GM21360 (cell line): ENCODE results near the gene HNRNPA1.
"Not testable (repeated sequence)": the region's sequence is repeated elsewhere in the genome, so short reads cannot be mapped to it uniquely, and the experiment has no call there.

Source experiments
- ATAC-seq: cut with Tn5 transposase; IDR thresholded peaks from one replicate; pipeline ENCODE4 v1.9.1; 2021; ENCODE audit warnings: mild to moderate bottlenecking, moderate library complexity; ENCODE audit not compliant: unreplicated experiment

The HNRNPA1 gene

GRCh38 chr12:54273981-54274380 lies 6.5 kb upstream of the HNRNPA1 start:
- no peak for ATAC-seq

- ATAC-seq, result no peak
These were observed 4.2 kb upstream of the HNRNPA1 start for GRCh38 chr12:54276368-54276767.

GRCh38 chr12:54277823-54278276 lies 2.7 kb upstream of the HNRNPA1 start:
- no peak for ATAC-seq

- ATAC-seq, result no peak
These were observed 1.3 kb upstream of the HNRNPA1 start for GRCh38 chr12:54279227-54279631.

- peak; percentile 66 for ATAC-seq
These were observed 676 bp upstream of the HNRNPA1 start, which contains the start of gene CBX5 for GRCh38 chr12:54279632-54280467. Gene CBX5, minus strand, starts transcription at chr12:54280122. Its CDS starts 22,472 bp downstream, at chr12:54257650.

- ATAC-seq, result not testable (repeated sequence)
These were observed 724 bp downstream of the HNRNPA1 start for GRCh38 chr12:54281261-54281638.

GRCh38 chr12:54281694-54282093 lies 1.2 kb downstream of the HNRNPA1 start:
- ATAC-seq, result not testable (repeated sequence)

GRCh38 chr12:54282949-54283593 lies 2.5 kb downstream of the HNRNPA1 start:
- ATAC-seq, result no peak

GRCh38 chr12:54284070-54284780 lies 3.7 kb downstream of the HNRNPA1 start:
- not testable (repeated sequence) for ATAC-seq

GRCh38 chr12:54285150-54286041 lies 4.9 kb downstream of the HNRNPA1 start:
- no peak for ATAC-seq

- no peak for ATAC-seq
These were observed 5.8 kb downstream of the HNRNPA1 start for GRCh38 chr12:54286042-54287030.

- no peak for ATAC-seq
These were observed 7.0 kb downstream of the HNRNPA1 start for GRCh38 chr12:54287261-54288157.

GRCh38 chr12:54292083-54292930 lies 11.8 kb downstream of the HNRNPA1 start:
- no peak for ATAC-seq

GRCh38 chr12:54292931-54293241 lies 12.4 kb downstream of the HNRNPA1 start:
- ATAC-seq, result no peak

- ATAC-seq, result no peak
These were observed 13.8 kb downstream of the HNRNPA1 start for GRCh38 chr12:54294152-54294952.

GRCh38 chr12:54294953-54295566 lies 14.5 kb downstream of the HNRNPA1 start:
- no peak for ATAC-seq
